ENCODE measurements around the gene PHEX.
A peak's percentile ranks its signal among the peaks of the same experiment; 100 is the strongest.

PHEX gene

DNA sequence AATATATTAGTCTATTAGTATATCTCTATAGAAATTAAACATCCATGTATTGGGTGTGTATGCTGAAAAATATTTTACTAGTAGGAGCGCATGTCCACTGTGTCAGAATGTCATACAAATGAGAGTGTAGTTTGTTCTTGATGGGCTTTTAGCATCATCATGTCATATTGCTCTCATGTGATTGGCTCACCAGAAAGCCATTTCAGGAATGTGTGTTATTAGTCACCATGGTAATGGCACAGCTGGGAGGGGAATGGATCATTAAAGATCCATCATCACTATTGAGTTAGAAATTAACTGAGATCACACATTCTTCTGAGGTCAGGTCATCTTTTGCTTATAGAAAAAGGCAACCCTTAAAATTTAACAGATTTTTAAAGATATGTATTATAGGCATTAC is 77.3 kb downstream of the PHEX start:
- no peak for DNase-seq

DNA sequence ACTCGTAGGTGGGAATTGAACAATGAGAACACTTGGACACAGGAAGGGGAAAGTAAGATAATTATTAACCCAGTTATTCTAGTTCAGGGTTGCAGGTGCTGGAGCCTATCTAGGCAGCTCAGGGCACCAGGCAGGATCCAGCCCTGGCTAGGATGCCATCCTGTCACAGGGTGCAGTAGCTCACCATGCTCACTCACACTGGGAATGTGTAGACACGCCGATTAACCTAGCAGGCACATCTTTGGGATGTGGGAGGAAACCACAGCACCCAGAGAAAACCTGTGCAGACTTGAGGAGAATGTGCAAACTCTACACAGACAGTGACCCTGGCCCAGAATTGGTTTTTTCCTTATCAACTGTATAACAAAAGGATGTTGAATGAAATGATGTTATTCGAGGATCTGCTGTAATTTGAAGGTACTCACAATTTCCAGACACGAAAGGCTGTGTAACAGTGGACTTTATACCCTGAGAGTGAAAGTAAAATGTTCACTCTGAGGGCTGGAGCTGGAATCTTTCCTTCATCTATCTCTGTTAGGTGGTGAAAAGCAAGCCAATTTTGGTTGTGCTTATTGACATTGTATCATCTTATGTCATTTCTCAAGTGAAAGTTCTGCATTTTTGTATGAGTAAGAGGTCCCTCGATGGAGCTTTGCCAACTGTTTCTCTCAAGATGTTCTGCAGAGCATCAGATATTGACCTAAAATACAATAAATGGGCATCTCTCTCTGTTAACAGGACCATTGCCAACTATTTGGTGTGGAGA is 78.8 kb downstream of the PHEX start:
- DNase-seq = no peak

DNA sequence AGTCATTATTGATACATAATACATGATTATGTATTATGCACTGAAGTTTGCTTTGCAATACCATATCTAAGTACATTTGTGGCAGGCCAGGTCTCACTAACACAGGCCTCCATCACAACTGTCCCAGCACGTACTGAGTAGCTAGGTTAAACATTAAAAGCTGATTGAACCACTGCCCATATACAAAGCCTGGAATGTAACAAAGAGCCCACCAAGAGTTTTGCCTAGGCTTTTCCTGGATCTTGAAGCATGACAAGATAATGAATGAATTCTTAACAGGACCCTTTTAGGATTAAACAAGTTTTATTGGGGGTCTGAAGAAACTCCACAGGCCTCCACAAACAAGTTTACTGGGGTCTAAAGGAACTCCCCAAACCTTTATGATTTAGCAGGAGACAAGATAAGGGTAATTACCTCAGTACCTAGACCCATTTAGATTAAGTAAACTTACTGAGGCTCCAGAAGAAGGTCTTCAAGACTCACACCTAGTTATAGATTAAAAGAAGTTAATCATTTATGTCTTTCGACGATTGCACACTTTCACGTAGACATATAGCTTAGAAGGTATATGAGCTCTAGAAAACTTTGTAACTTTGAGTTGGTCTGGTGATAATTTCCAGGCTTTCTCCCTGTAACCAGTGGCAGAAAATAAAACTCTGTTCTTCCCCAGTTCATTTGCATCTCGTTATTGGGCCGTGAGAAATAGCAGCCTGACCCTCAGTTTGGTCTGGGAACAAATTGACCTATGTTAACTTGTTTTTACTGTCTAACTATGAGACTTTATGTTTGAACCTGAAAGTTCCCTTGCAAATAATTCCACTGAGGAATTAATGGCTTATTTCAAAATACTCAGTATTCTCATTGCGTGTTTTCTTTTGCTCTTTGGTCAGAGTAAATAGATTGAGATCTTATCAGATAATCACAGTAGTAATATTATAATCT is 84.8 kb downstream of the PHEX start:
- no peak for DNase-seq

DNA sequence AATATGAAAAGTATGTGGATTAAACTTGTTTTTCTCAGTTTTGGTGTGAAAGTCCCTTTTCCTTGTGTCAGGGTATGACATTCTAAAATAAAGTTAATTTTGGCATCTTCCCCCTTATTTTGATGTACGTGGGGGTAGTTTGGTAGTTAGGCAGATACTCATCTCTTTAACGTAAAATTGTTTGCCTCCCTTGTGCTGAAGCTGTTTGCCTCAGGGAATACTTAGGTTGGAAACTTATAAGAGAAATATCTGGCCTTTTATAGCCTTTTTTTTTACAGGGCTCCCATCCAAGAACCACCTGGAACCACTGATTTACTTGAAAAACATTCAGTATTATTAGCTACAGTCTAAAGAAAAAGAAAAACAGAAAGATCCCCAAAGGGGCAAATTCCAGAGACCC is 85.5 kb downstream of the PHEX start:
- DNase-seq = no peak

DNA sequence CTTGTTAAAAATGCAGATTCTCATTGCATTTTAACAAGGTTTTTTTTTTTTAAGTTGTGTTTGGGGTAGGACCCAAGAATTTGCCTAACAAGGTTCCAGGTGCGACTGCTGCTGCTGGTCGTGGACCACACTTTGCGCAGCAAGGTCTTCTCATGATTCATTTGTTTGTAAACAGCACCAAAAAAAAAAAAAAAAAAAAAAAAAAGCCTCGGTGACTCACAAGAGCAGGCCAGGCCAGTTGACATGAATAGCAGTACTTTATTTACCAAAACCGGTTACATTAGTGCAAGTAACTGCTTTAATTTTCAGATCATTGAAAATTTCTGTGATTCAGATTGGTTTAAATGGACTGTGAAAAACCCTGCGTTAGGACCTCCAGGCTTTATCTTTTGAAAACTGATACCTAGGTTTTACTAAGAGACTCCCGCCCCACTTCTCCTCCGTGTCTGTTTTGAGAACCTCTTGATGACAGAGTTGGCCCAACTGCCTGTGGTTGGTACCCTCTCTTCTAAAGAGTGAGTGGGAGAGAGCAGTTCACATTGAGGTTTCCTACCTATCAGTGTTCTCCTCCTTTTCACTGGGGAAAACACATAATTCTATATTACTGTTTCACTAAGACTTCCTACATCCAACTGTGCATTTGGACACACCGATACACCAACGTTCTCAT is 86.2 kb downstream of the PHEX start:
- DNase-seq = no peak

DNA sequence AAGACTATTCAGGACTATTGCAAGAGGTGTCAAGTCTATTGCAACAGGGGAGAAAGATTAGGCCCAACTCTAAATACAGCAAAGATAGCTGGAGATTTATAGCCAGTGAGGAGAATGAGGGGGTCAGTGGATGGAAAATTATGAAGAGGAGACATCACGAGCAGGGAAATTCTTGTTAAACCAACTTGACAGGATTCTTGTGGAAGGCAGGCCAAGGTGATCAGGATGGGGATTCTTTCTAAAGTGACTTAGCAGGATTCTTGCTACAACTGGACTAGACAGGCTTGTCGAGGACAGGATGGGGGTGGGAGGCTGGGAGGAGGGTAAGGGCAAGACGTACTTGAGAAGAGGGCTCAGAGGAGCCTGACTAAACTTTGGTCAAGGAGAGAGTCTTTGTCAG is 89.0 kb downstream of the PHEX start:
- DNase-seq = no peak

DNA sequence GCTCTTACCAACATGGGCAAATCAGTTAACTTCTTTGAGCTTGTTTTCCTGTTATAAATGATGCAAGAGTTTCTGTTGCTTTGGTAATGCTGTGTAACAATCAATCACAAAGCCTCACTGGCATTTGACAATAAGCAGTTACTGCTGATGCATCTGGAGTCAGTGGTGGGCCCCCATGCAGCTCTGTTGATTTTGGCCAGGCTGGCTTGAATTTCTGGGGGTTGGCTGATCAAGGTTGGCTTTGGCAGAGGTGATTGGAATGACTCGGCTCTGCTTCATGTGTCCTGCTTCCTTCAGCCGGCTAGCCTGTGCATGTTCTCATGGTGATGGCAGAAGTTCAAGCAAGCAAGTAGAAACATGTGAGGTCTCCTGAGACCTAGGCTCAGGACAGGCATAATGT is 90.4 kb downstream of the PHEX start:
- DNase-seq = no peak

DNA sequence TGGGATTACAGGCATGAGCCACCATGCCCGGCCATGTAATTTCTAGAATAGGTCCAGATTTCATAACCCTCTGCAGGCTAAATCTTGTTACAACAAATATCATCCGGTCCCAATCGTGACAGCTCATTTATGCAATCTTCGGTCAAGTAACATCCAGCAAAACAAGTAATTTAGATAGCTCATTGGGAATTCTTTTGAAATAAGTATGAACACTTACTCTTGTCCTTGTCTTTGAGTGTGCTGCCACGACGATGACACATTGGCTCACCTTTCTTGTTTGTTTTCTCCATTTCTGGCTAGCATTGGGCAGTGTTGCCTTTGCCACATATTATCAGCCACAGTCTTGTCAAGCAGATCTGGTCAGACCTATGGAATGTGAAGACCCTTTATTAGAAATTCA is 92.0 kb downstream of the PHEX start:
- DNase-seq = no peak

DNA sequence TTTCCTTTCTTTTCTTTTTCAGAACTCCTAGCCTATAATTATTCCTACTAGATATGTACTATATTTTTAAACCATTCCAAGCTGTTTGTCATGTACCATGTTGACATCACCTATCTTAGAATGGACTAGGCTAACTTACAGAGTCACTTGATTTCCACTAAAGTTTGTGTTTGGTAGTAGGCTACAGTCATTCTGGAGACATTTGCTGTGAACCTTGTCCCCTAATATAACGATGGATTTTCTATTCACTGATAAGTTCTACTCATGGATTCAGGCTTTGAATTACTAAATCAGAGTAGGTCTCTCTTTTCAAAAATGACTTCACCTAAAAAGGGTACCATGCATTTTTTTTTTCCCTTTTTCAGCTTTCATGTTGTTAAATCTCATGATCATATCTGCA is 93.4 kb downstream of the PHEX start:
- DNase-seq = no peak

DNA sequence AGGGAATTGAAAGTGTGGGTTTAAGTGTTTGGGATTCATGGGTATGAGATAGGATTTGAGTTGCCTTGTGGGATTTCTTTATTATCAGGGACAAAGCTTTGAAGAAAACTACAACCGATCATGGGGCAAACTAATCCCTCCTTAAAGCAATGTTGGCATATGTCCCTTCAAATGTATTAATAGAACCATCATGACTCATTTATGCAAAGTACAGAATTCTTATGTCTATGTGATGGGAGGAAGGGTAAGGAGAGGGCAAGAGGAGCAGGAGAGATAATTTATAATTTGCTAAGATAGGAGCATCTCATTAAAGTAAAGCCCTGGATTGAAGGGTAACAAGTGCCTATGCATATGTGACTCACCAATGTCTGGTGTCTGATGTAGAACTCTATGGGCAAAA is 94.2 kb downstream of the PHEX start:
- DNase-seq = no peak

DNA sequence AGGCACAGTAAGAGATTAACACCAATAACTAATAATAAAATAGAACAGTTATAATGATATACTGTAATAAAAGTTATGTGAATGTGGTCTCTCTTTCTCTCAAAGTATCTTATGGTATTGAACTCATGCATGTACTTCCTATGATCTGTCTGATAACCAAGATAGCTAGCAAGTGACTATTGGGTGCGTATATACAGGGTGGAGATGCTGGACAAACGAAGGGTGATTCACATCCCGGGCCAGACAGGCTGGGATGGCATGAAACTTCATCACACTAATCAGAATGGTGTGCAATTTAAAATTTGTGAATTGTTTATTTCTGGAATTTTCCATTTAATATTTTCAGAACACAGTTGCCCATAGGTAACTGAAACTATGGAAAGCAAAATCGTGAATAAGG is 96.8 kb downstream of the PHEX start:
- DNase-seq = no peak

DNA sequence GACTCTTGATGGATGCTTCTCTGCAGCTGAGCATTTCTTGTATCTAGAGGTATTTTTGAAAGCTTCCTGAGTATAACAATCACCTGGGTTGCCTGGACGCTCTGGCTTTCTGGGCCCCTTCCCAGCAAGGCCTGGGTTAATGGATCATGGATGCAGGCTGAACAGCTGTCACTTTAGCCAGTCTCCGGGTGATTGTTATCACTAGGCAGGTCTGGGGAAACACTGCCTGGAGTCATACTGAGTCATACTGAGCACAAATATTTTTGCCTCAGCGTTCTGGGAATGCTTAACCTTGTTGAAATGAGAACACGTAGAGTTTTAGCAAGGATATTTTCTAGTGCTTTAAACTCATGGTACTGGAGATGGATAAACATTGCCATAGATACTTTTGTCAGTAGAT is 102.6 kb downstream of the PHEX start:
- DNase-seq = no peak

DNA sequence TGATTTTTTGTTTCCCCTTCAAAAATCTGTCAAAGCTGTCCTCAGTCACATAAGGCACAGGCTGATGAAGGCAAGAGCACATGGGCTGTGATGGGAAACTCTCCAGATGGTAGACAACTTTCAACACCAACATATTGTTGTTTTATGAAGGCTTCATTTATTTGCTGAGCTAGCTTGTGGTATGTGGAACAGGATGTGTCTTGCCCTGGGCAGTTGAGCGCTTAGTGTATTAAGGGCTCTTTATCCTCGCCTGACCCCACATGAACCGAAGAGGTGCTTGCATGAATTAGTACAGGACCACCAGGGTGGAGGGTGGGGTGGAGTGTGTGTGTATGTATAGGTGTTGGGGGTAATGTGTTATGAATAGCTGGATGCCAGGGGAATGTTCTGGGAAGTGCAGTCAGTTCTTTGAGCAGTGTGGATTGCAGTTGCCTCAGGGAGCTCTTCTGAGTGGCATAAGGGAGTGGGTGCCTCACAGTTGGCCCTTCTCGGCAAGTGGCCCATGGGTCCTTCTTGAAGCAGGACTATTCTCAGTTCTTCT is 103.1 kb downstream of the PHEX start:
- DNase-seq = no peak

DNA sequence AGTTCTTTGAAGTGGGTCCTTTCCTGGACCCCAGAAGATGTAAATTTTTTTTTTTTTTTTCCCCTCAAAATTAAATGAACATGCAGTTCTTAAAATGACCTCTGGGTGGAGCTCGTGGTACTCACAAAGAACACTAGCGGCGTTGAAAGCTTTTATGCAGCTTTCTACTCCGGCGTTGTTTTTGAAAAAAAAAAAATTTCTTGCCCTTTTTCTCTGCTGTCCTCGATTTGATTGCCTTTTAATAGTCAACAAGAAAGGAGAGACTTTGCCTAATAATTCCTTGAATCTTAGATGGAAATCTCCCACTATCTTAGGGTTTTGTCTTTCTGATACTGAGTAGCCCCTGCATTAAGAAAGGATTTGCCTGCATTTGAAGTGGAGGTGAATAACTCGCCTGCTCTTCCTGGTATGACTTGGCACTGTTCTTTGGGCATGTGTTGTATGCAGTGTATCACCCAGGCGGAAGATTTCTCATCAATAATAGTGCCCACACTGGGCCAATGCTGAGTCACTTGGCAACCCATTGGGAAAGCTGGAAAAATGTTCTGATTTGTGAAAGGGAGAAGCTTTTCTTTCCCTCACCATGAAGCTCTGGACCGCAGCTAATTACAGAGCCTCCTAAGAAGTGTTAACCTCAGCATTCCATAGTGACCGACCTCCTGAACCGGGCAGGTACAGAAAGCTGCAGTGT is 104.0 kb downstream of the PHEX start:
- DNase-seq = peak in 1 of 2 donors; percentile 43

DNA sequence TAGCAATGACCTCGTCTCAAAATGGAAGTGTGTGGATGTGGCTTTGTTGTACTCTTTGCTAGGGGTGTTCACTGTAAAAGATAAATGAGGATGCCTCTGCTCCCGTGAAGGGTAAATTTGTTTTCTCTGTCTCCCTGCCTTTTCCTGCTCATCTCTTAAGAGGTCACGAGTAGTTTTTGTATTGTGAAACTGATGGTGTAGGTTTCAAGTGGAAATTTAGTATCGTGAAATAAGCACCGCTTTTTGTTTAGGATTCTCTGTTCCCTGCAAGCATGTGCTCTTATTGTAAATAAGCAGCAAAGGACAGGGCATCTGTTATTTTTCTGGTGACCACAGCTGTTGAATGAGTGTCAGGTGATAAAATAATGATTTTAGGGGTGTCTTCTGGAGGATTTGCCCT is 104.6 kb downstream of the PHEX start:
- no peak for DNase-seq

DNA sequence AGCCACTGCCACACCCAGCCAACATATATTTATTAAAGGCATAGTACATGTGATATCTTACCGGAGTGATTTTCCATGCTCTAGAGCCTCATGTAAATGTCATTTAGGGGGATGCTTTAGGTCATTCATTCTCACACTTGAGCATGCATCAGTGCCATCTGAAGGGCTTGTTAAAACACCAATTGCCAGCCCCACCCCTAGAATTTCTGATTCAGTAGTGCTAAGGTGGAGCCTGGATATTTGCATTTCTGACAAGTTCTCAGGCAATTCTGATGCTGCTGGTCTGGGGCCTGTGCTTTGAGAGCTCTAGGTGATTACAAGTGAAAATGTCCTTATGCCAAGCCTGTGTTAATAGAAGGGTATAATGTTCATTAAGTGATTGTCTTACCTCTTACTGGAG is 107.7 kb downstream of the PHEX start:
- no peak for DNase-seq

DNA sequence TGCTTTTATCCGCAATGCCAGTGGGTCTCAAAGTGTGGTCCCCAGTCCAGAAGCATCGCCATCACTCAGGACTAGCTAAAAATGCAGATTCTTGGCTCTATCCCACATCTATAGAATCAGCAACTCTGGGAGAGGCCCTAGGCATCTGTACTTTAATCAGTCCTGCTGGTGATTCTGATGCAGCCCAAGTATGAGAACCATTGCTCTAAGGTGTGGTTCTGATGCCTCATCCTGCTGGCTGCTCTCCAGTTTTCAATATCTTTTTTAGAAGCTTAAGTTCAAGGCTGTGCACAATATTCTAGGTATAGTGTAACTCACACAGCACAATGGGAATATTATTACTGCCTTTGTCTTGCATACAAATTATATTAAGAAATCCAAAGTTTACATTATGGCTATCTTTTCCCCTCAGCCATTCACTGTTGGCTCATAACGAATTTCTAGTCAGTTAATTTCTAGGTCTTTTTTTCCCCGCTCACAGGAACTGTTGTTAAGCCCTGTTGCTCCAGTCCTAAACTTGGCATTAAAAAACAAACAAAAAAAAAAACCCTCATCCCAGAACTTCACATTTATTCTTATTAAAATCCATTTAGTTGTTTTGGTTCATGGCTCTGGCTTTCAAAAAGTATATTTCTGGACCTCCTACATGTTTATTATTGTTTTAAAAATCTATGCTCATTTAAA is 109.1 kb downstream of the PHEX start:
- DNase-seq = no peak

DNA sequence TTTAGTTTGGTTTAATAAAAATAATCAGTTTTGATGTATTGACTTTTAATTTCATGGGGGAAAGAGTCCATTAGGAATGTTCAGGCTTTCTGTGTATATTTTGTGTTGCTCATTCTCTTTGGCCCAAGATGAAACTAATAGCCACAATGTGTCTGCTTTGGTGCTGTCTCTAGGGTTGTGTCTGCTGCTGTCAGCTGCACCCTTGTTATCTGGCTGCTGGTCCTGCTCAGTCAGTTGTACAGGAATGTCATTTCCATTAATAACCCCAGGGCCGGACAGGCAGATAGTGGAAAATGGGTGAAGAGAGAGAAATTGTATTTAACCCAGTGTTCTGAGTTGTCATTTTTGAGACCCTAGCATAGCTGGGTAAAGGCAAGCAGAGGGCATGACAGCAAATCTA is 115.1 kb downstream of the PHEX start:
- DNase-seq = no peak

DNA sequence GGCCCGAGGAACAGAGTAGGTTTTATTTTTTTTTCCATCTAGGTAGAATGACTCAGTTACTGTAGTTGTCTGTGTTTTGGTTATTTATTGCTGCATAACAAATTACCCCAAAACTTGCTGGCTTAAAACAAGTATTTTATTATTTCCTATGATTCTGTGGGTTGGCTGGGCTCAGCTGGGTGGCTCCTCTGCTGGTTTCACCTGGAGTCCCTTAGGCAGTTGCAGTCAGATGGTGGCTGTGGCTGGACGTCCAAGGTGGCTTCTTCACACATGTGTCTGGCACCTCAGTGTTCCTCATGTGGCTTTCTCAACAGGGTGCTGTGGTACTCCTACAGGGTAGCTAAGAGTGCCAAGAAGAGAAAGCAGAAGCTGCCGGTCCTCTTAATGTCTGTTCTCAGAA is 115.8 kb downstream of the PHEX start:
- DNase-seq = no peak

DNA sequence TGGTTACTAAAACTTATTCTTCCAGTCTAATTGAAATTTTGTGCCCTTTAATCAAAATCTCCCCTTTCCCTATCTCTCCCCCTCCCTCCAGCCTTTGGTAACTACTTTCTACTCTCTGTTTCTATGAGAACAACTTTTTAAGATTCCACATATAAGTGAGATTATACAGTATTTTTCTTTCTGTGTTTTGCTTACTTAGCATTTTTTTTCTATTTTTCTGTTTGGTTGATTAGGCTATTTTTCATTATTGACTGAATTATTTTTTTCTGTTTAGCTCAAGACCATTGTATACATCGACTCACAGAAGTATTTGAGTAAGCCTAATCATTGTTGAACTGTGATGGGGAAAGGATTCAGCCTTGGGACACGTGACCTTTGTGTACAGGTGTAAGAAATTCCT is 116.4 kb downstream of the PHEX start:
- no peak for DNase-seq

DNA sequence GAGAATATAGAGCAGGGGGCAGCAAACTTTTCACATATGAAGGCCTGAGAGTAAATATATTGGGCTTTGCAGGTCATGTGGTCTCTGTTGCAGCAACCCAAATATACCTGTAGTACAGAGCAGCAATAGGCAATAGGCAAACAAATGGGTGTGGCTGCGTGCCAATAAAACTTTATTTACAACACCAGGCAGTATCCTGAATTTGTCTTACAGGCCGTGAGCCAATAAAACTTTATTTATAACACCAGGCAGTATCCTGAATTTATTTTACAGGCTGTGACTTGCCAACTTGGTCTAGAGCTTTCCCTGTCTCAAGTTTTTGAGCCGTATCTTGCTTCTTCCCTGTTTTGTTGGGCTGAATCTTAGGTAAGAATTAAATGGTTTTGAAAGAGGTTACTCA is 118.2 kb downstream of the PHEX start:
- no peak for DNase-seq

DNA sequence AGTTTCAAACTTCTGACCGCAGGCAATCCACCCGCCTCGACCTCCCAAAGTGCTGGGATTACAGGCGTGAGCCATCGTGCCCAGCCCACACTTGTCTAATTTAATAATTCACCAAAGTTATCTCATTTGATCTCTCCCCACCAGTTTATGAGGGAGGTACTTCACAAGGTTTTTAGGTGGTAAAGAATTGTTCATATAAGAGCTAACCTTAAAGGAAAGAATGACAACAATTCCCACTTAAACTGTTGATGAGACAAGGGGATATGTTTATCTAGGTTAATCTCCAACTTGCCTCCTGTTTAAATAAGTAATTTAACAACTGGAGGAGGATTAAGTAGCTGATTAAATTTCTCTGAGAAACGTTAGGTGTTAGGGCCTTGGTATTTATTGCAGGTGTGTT is 123.0 kb downstream of the PHEX start:
- DNase-seq = no peak

Data from CD4-positive, alpha-beta T cell treated with Interferon alpha-2 for 1 hour (primary cell).